AG10803 (cell line): ENCODE measurements around the gene CCDC9B.

Experiments used
- DNase-seq: peaks from one replicate; pipeline ENCODE4 v3.0.0; 2010; ENCODE audit warnings: low read depth
- H3K4me3 ChIP-seq: 2 replicates; pipeline ENCODE4 v1.5.1; 2011; ENCODE audit warnings: mild to moderate bottlenecking, low read length, control low read depth
- CTCF ChIP-seq: conservative IDR thresholded peaks from 2 replicates; pipeline ENCODE4 v1.5.1; 2011; ENCODE audit warnings: mild to moderate bottlenecking, low read length, control low read depth, inconsistent platforms

The CCDC9B gene

GRCh38 chr15:40314723-40315276, 25.9 kb downstream of the CCDC9B start:
- TF ChIP-seq CTCF, result 0 out of 2 replicates have a peak, but pooled peaks have one; percentile 5
- H3K4me3 ChIP-seq, result no peak overlapping the region
- DNase-seq, result peak; percentile 83

- TF ChIP-seq CTCF, result no peak
- peak; percentile 32 for DNase-seq
- no peak overlapping the region for H3K4me3 ChIP-seq
Measured at GRCh38 chr15:40313531-40314398, 27.0 kb downstream of the CCDC9B start.

GRCh38 chr15:40312370-40313158, 28.2 kb downstream of the CCDC9B start:
- no peak overlapping the region for H3K4me3 ChIP-seq
- no peak for DNase-seq
- TF ChIP-seq CTCF, result no peak

- no peak for DNase-seq
- no peak for TF ChIP-seq CTCF
Measured at GRCh38 chr15:40310993-40311392, 29.7 kb downstream of the CCDC9B start.

GRCh38 chr15:40310001-40310959, 30.5 kb downstream of the CCDC9B start:
- DNase-seq, result no peak
- no peak overlapping the region for H3K4me3 ChIP-seq
- peak; percentile 60 for TF ChIP-seq CTCF

More at GRCh38 chr15:40310993-40311392, 29.7 kb downstream of the CCDC9B start:
- no peak overlapping the region for H3K4me3 ChIP-seq

GRCh38 chr15:40309344-40309862, 31.3 kb downstream of the CCDC9B start:
- TF ChIP-seq CTCF, result no peak
- H3K4me3 ChIP-seq, result no peak overlapping the region
- DNase-seq, result no peak
